C4-2B (cell line): ENCODE measurements around the gene FOXO4.

ENCODE experiments used
- ZFX ChIP-seq: fragments of 450-650 bp; IDR thresholded peaks from 2 replicates; pipeline ENCODE4 v1.6.1; 2017
- TF ChIP-seq, protein P1 (sequence below): fragments of 450-650 bp; conservative IDR thresholded peaks from 2 replicates; pipeline ENCODE4 v1.5.1; 2017; ENCODE audit warnings: mild to moderate bottlenecking

GRCh38 chrX:71082822-71083221 is 12.8 kb upstream of the FOXO4 start:
- TF ChIP-seq, protein P1, sequence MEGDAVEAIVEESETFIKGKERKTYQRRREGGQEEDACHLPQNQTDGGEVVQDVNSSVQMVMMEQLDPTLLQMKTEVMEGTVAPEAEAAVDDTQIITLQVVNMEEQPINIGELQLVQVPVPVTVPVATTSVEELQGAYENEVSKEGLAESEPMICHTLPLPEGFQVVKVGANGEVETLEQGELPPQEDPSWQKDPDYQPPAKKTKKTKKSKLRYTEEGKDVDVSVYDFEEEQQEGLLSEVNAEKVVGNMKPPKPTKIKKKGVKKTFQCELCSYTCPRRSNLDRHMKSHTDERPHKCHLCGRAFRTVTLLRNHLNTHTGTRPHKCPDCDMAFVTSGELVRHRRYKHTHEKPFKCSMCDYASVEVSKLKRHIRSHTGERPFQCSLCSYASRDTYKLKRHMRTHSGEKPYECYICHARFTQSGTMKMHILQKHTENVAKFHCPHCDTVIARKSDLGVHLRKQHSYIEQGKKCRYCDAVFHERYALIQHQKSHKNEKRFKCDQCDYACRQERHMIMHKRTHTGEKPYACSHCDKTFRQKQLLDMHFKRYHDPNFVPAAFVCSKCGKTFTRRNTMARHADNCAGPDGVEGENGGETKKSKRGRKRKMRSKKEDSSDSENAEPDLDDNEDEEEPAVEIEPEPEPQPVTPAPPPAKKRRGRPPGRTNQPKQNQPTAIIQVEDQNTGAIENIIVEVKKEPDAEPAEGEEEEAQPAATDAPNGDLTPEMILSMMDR = no peak
- no peak for TF ChIP-seq ZFX
